Measurements from ENCODE around the gene CUL4B. TPM values are rescaled to one million over a fixed set of nuclear protein-coding genes. Genes with fewer than 3 reads are reported as not detected.

Gene CUL4B
- total RNA-seq, 4 donors from 2014 or later: 18.1 to 53.5 (median 30.8) TPM

GRCh38 chrX:120536061-120536460 is 24.7 kb downstream of the CUL4B start:
- DNase-seq: no peak
- in situ Hi-C loops (cut with MboI; ENCODE audit: low pct_ligation_motif_present in 1 of 4, low pct_unique_long_range_greater_than_20kb in 1 of 4, low sequenced_read_pairs in 3 of 4): no loop called here
- peaks cover 0 to 9% (median 4%) of the 10 kb centered on the region in 4 donors for H3K36me3 ChIP-seq

GRCh38 chrX:120534413-120535205 is 26.2 kb downstream of the CUL4B start:
- TF ChIP-seq EP300 (IDR thresholded peaks at IDR 0.05; ENCODE audit: low read depth) (no peak), CTCF (IDR thresholded peaks at IDR 0.05) (no peak), POLR2AphosphoS5 (IDR thresholded peaks at IDR 0.05) (no peak), POLR2A (IDR thresholded peaks at IDR 0.05) (no peak)
- H3K9me3 ChIP-seq: no peaks in the 10 kb centered on the region
- peaks cover 0 to 9% (median 4%) of the 10 kb centered on the region in 4 donors for H3K36me3 ChIP-seq
- DNase-seq: no peak
- no peaks in the 10 kb centered on the region for H3K4me1 ChIP-seq
- WGBS, 2 donors (ENCODE audit: low coverage in 1 of 2): 60 to 76% methylated on average over 1 to 3 of the region's 3 CpGs
- no peak overlapping the region for H3K4me3 ChIP-seq
- no peak overlapping the region for H3K27ac ChIP-seq
- in situ Hi-C loops (cut with MboI; ENCODE audit: low pct_ligation_motif_present in 1 of 4, low pct_unique_long_range_greater_than_20kb in 1 of 4, low sequenced_read_pairs in 3 of 4) (no loop called here), intact Hi-C loops (cut with DNase I; ENCODE audit: low total_unique reads) (no loop called here)
- H3K27me3 ChIP-seq: no peaks in the 10 kb centered on the region

More at GRCh38 chrX:120536061-120536460, 24.7 kb downstream of the CUL4B start:
- TF ChIP-seq CTCF (IDR thresholded peaks at IDR 0.05) (no peak), POLR2A (IDR thresholded peaks at IDR 0.05) (no peak), EP300 (IDR thresholded peaks at IDR 0.05; ENCODE audit: low read depth) (no peak), POLR2AphosphoS5 (IDR thresholded peaks at IDR 0.05) (no peak)
- intact Hi-C loops (cut with DNase I; ENCODE audit: low total_unique reads): no loop called here
- H3K27me3 ChIP-seq: no peaks in the 10 kb centered on the region
- H3K9me3 ChIP-seq: no peaks in the 10 kb centered on the region
- H3K4me3 ChIP-seq: no peak overlapping the region
- no peak overlapping the region for H3K27ac ChIP-seq
- no peaks in the 10 kb centered on the region for H3K4me1 ChIP-seq

DNA sequence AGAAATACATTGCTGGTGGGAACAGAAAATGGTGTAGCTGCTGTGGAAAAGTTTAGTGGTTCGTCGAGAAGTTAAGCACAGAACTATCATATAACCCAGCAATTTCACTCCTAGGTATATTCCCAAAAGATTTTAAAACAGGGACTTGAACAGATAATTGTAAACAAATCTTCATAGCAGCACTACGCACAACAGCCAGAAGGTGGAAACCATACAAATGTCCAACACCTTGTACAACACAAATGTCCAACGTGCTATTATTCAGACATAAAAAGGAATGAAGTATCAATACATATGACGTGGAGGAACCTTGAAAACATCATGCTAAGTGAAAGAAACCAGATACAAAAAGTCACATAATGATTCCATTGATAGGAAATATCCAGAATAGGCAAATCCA is 37.9 kb downstream of the CUL4B start:
- Histone ChIP-seq H3K4me1 (no peaks in the 10 kb centered on the region), H3K36me3 (no peaks in the 10 kb centered on the region), H3K4me3 (no peak overlapping the region), H3K9me3 (no peaks in the 10 kb centered on the region), H3K27me3 (no peaks in the 10 kb centered on the region), H3K27ac (no peak overlapping the region)
- TF ChIP-seq EP300 (IDR thresholded peaks at IDR 0.05; ENCODE audit: low read depth) (no peak), POLR2A (IDR thresholded peaks at IDR 0.05) (no peak), CTCF (IDR thresholded peaks at IDR 0.05) (no peak), POLR2AphosphoS5 (IDR thresholded peaks at IDR 0.05) (no peak)
- WGBS, 2 donors (ENCODE audit: low coverage in 1 of 2): 77 to 100% methylated on average over 3 to 5 of the region's 5 CpGs
- no peak for DNase-seq
- in situ Hi-C loops (cut with MboI; ENCODE audit: low pct_ligation_motif_present in 1 of 4, low pct_unique_long_range_greater_than_20kb in 1 of 4, low sequenced_read_pairs in 3 of 4) (loop anchor here in 3 of 4 donors (25.0 kb wide), 2 partner anchors 139 to 239 kb away; no protein-coding TSS in a partner anchor), intact Hi-C loops (cut with DNase I; ENCODE audit: low total_unique reads) (no loop called here)

DNA sequence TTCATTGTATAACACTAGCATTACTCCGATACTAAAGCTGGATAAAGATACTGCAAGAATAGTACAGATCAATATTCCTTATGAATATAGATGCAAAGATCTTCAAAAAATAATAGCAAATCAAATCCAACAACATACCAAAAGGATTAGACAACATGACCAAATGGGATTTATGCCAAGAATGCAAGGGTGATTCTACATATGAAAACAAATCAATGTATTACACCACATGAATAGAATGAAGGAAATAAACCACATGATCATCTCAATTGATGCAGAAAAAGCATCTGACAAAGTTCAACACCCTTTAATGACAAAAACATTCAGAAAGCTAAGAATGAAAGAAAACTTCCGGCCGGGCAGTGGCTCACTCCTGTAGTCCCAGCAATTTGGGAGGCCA is 42.8 kb downstream of the CUL4B start:
- in situ Hi-C loops (cut with MboI; ENCODE audit: low pct_ligation_motif_present in 1 of 4, low pct_unique_long_range_greater_than_20kb in 1 of 4, low sequenced_read_pairs in 3 of 4): loop anchor here in 3 of 4 donors (25.0 kb wide), 2 partner anchors 144 to 244 kb away; no protein-coding TSS in a partner anchor

More for the DNA sequence above, 42.8 kb downstream of the CUL4B start:
- no peaks in the 10 kb centered on the region for H3K27me3 ChIP-seq
- no peak for TF ChIP-seq POLR2A (IDR thresholded peaks at IDR 0.05)
- TF ChIP-seq CTCF (IDR thresholded peaks at IDR 0.05): no peak
- no peak for TF ChIP-seq POLR2AphosphoS5 (IDR thresholded peaks at IDR 0.05)
- TF ChIP-seq EP300 (IDR thresholded peaks at IDR 0.05; ENCODE audit: low read depth): no peak
- no peak overlapping the region for H3K4me3 ChIP-seq
- no peak for DNase-seq
- 100% methylated on average over 3 of the region's 3 CpGs; no CpG with 5 or more reads in 1 of the 2 donors for WGBS, 2 donors (ENCODE audit: low coverage in 1 of 2)
- no peak overlapping the region for H3K27ac ChIP-seq
- no peaks in the 10 kb centered on the region for H3K36me3 ChIP-seq
- no peaks in the 10 kb centered on the region for H3K9me3 ChIP-seq
- H3K4me1 ChIP-seq: no peaks in the 10 kb centered on the region
- intact Hi-C loops (cut with DNase I; ENCODE audit: low total_unique reads): no loop called here

Data from transverse colon (tissue), 4 donors.